Endothelial cell of umbilical vein (primary cell): Measurements from ENCODE around the gene ITPRIPL2. TPM values are rescaled to one million over a fixed set of nuclear protein-coding genes. Genes with fewer than 3 reads are reported as not detected.
A peak's percentile ranks its signal among the peaks of the same experiment; 100 is the strongest.

ENCODE experiments used
- Bru-seq: library from RNA; stranded (reverse); fragments of 400-500 nt; gene quantifications from one replicate; lab custom pipeline; 2021; lab: Mats Ljungman, UMichigan
- BruChase-seq, 2 experiments: library from RNA; stranded (reverse); fragments of 400-500 nt; gene quantifications; one replicate each; lab custom pipeline; 2021; lab: Mats Ljungman, UMichigan
- BruUV-seq: library from RNA; stranded (reverse); fragments of 400-500 nt; replicated peaks from 2 replicates; lab custom pipeline; 2021; lab: Mats Ljungman, UMichigan
- CTCF ChIA-PET: fragments of 300-600, 350-600 bp; sonication (Branson Sonifier 250); formaldehyde crosslinking; loops from one replicate; lab custom pipeline; 2021; ENCODE audit warnings: antibody characterized with exemption, inconsistent platforms; lab: Charles Lee
- POLR2A ChIA-PET: fragments of 300-600, 350-600 bp; sonication (Branson Sonifier 250); formaldehyde crosslinking; loops from one replicate; lab custom pipeline; 2021; ENCODE audit warnings: antibody characterized with exemption, inconsistent platforms; lab: Charles Lee
- DNase-seq: peaks from one replicate; pipeline ENCODE4 v3.0.0-alpha.2; 2011; ENCODE audit warnings: low read depth, low spot score
- FAIRE-seq: peaks from 2 replicates; lab custom pipeline; 2011; peaks lifted over from hg19 to GRCh38; lab: Jason Lieb, UNC
- H2AFZ ChIP-seq: 2 replicates; pipeline ENCODE4 v1.6.0; 2012; ENCODE audit warnings: low read depth, low read length, control low read depth, inconsistent platforms
- H3K27ac ChIP-seq: 2 replicates; pipeline ENCODE4 v1.5.1; 2011; ENCODE audit warnings: low read depth, mild to moderate bottlenecking, control low read depth, low read length, moderate library complexity; ENCODE audit not compliant: insufficient read depth
- H3K27me3 ChIP-seq, 2 experiments: 2 replicates each; pipeline versions ENCODE4 v1.6.0 to v1.6.1; 2011; ENCODE audit warnings: low read length in 2 of 2, mixed read lengths in 1 of 2; ENCODE audit not compliant: control insufficient read depth in 2 of 2, insufficient read depth in 2 of 2
- H3K36me3 ChIP-seq, 2 experiments: 2 replicates in 1 of 2; 3 replicates in 1 of 2; pipeline ENCODE4 v1.5.1; 2011; ENCODE audit warnings: low read length in 2 of 2, mild to moderate bottlenecking in 1 of 2, moderate library complexity in 1 of 2; ENCODE audit not compliant: control insufficient read depth in 2 of 2, insufficient read depth in 2 of 2; ENCODE audit errors: extremely low read depth in 1 of 2
- H3K4me1 ChIP-seq: 3 replicates; pipeline ENCODE4 v1.5.1; 2011; ENCODE audit warnings: mild to moderate bottlenecking, low read length; ENCODE audit not compliant: control insufficient read depth, insufficient read depth; ENCODE audit errors: extremely low read depth
- H3K4me2 ChIP-seq: 2 replicates; pipeline ENCODE4 v1.6.1; 2011; ENCODE audit warnings: low read length, control low read depth, mixed read lengths; ENCODE audit not compliant: insufficient read depth
- H3K4me3 ChIP-seq, 3 experiments: fragments of 200-600 bp in 1 of 3; sonication (generic), shearing (Covaris generic) in 1 of 3; replicated peaks in 1 of 3; 2 replicates each; pipeline ENCODE4 v1.5.1; 2011 to 2016; ENCODE audit warnings: control low read depth in 3 of 3, low read length in 3 of 3, mild to moderate bottlenecking in 2 of 3, inconsistent platforms in 1 of 3, low read depth in 1 of 3, moderate library complexity in 1 of 3; ENCODE audit not compliant: insufficient read depth in 1 of 3
- H3K79me2 ChIP-seq: 2 replicates; pipeline ENCODE4 v1.6.0; 2012; ENCODE audit warnings: low read length, inconsistent platforms; ENCODE audit not compliant: control insufficient read depth, insufficient read depth
- H3K9ac ChIP-seq: replicated peaks from 2 replicates; pipeline ENCODE3; 2011; ENCODE audit warnings: low read length, control low read depth; ENCODE audit not compliant: insufficient read depth; ENCODE audit errors: extremely low read depth
- H3K9me1 ChIP-seq: replicated peaks from 3 replicates; pipeline ENCODE4 v1.6.0; 2011; ENCODE audit warnings: mild to moderate bottlenecking, low read length; ENCODE audit not compliant: control insufficient read depth, insufficient read depth; ENCODE audit errors: extremely low read depth
- H3K9me3 ChIP-seq: replicated peaks from 2 replicates; pipeline ENCODE4 v1.5.1; 2012; ENCODE audit warnings: low read length, inconsistent platforms; ENCODE audit not compliant: control insufficient read depth, insufficient read depth
- H4K20me1 ChIP-seq: replicated peaks from 2 replicates; pipeline ENCODE3; 2011; ENCODE audit warnings: mild to moderate bottlenecking, low read length; ENCODE audit not compliant: control insufficient read depth, insufficient read depth; ENCODE audit errors: extremely low read depth
- EZH2 ChIP-seq: IDR thresholded peaks from 2 replicates; pipeline ENCODE4 v1.6.1; 2012; ENCODE audit warnings: borderline replicate concordance, low read depth, mild to moderate bottlenecking, moderate library complexity, low read length, inconsistent platforms; ENCODE audit not compliant: severe bottlenecking
- FOS ChIP-seq: IDR thresholded peaks from 2 replicates; pipeline ENCODE4 v1.6.1; 2011; ENCODE audit warnings: mild to moderate bottlenecking, low read length, moderate library complexity, borderline replicate concordance; ENCODE audit not compliant: insufficient read depth
- GATA2 ChIP-seq: IDR thresholded peaks from 2 replicates; pipeline ENCODE4 v1.7.0; 2011; ENCODE audit warnings: low read depth, mild to moderate bottlenecking, moderate library complexity, mixed read lengths, low read length; ENCODE audit not compliant: insufficient read length, insufficient read depth
- JUN ChIP-seq: IDR thresholded peaks from 2 replicates; pipeline ENCODE4 v1.6.1; 2011; ENCODE audit warnings: borderline replicate concordance, low read depth; ENCODE audit not compliant: insufficient read length, insufficient read depth
- MYC ChIP-seq: IDR thresholded peaks from one replicate; pipeline ENCODE4 v1.6.1; 2011; ENCODE audit warnings: mild to moderate bottlenecking, low read depth, low read length
- POLR2A ChIP-seq: IDR thresholded peaks from 2 replicates; pipeline ENCODE4 v1.6.1; 2012; ENCODE audit warnings: low read depth, mild to moderate bottlenecking, control low read depth, low read length
- POLR2AphosphoS5 ChIP-seq: IDR thresholded peaks from 2 replicates; pipeline ENCODE4 v1.6.1; 2012; ENCODE audit warnings: low read depth, mild to moderate bottlenecking, control low read depth, low read length, moderate library complexity; ENCODE audit not compliant: insufficient read depth
- dilution Hi-C: fragments of 300-500 bp; cut with MboI; formaldehyde crosslinking; loops from one replicate; pipeline ENCODE4 v1.15.0; 2019; ENCODE audit warnings: low sequenced_read_pairs; ENCODE audit not compliant: extremely low pct_ligation_motif_present
- intact Hi-C: fragments of 100-400 bp; cut with micrococcal nuclease; formaldehyde crosslinking; loops from one replicate; pipeline ENCODE4 v1.10.0; 2022
- long read RNA-seq: library from polyadenylated mRNA; stranded (forward); transcript quantifications from one replicate; pipeline ENCODE4 v2.0.0, GENCODE V29; 2021
- polyA minus RNA-seq, 3 experiments: library from RNA; depleted of rRNA, polyadenylated mRNA; stranded (reverse); fragments of >200 nt; gene quantifications; 1 replicate in 1 of 3; 2 replicates in 2 of 3; pipeline ENCODE4 v1.2.3, GENCODE V29; 2011
- polyA plus RNA-seq, 4 experiments: library from polyadenylated mRNA; depleted of rRNA in 3 of 4; stranded (reverse) in 3 of 4; unstranded in 1 of 4; fragments of >200 nt; gene quantifications; 2 replicates each; pipeline versions ENCODE4 v1.2.1 to v1.2.3, GENCODE V29; 2011 to 2012; ENCODE audit warnings: missing spikeins in 1 of 4
- total RNA-seq: library from RNA; stranded (reverse); gene quantifications from 2 replicates; pipeline ENCODE4 v1.2.3, GENCODE V29; 2021
- TF ChIP-seq, protein P1 (sequence below): IDR thresholded peaks from 2 replicates; pipeline ENCODE4 v1.6.1; 2011; ENCODE audit not compliant: insufficient read depth, insufficient read length
- TF ChIP-seq, protein P2 (sequence below), 2 donors: IDR thresholded peaks; 1 replicate in 1 of 2; 2 replicates in 1 of 2; pipeline ENCODE4 v1.5.1; 2011; ENCODE audit warnings: low read length in 2 of 2, mild to moderate bottlenecking in 2 of 2, moderate library complexity in 2 of 2, control low read depth in 1 of 2, inconsistent platforms in 1 of 2, low read depth in 1 of 2; ENCODE audit not compliant: insufficient read depth in 1 of 2; ENCODE audit errors: extremely low read depth in 1 of 2

Gene ITPRIPL2
- total RNA-seq (40.8 and 43.2 TPM in 2 replicates), polyA plus RNA-seq (10.9 and 12.0 TPM in 2 replicates), polyA minus RNA-seq (18.0 and 20.2 TPM in 2 replicates), Bru-seq, nascent RNA (percentile 93 among the genes with signal in this experiment), BruChase-seq, experiment 1, labeled RNA remaining after a 6-hour chase (percentile 97 among the genes with signal in this experiment), BruChase-seq, experiment 2, labeled RNA remaining after a 2-hour chase (percentile 99 among the genes with signal in this experiment)
- polyA plus RNA-seq (2011; cell fraction: cytosol; rRNA removed), result 7.2 and 8.5 TPM in 2 replicates
- polyA plus RNA-seq (2011; cell fraction: nucleus; rRNA removed), result 9.0 and 10.3 TPM in 2 replicates
- polyA plus RNA-seq (2012), result 11.4 and 11.9 TPM in 2 replicates
- 34.2 TPM for polyA minus RNA-seq (2011; cell fraction: cytosol; rRNA and poly(A)+ RNA removed)
- polyA minus RNA-seq (2011; cell fraction: nucleus; rRNA and poly(A)+ RNA removed), result 15.6 and 27.4 TPM in 2 replicates
- long read RNA-seq, full-length matches to known transcripts, result 20 of 20 reads
- long read RNA-seq, partial matches to known transcripts, result 0 of 20 reads
- long read RNA-seq, other reads (novel, unspliced or antisense), result 0 of 20 reads

DNA sequence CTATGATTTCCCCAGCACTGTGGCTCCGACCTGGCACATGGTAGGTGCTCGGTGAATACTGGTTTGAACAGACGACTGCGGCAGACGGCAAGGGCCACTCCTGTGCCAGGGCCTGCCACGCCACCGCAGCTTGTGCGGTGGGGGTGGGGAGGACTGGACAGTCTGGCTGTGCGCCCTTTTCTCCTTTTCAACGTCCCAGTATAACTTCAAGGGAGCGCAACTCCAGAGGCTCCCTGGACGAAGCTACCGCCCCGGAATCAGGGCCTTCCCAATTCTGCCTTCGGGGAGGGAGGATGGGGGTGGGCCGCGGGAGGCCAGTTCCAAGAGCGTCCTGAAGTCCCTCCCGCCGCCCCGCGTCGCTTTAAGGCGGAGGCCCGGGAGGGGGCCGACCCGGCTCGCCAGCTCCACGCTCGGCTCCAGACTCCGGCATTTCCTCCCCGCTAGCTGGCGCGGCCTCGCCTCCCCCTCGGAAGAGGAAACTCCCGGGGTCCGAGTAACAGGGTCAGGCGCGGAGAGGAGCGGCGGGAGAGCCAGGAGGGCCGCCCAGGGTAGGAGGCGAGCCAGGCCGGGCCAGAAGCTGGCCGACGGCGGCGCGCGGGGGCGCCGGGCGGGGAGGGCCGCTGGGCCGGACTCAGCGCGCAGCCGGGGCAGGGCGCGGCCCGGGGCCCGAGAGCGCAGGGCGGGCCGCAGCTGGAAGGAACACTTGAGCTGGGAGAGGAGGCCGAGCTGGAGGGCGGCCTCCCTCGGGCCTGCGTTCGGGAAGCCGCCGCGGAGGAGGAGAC, at the start of gene ITPRIPL2:
Gene ITPRIPL2 (plus strand): TSS at position 388 of the 782 bp plus-strand sequence. CDS start 498 bp downstream, outside the sequence.
- POLR2A ChIA-PET, result interaction anchor here (0.6 to 2.1 kb wide), 4 partner anchors 19 to 27 kb away, joined by 3 to 15 read pairs (median 4); no protein-coding TSS in a partner anchor
- dilution Hi-C loops (loop anchor here (25.0 kb wide), 1 partner anchor 326 kb away; the partner anchor contains the start of gene RPS15A), intact Hi-C loops (loop anchor here (1.0 to 10.0 kb wide), 6 partner anchors 21 to 309 kb away; partner anchors contain the start of gene ARL6IP1)
- Histone ChIP-seq H4K20me1 (no peaks in the 10 kb centered on the region), H3K9ac (peak within 1 kb of the TSS; percentile 88), H2AFZ (peak within 1 kb of the TSS; percentile 64), H3K4me2 (peak within 1 kb of the TSS; percentile 72), H3K27ac (peak within 1 kb of the TSS; percentile 89), H3K27me3 (no peaks in the 10 kb centered on the region), H3K4me3 (peak within 1 kb of the TSS; percentile 26 to 66 (median 44)), H3K79me2 (peaks cover 41% of the 10 kb centered on the region), H3K36me3 (peaks cover 4 to 8% of the 10 kb centered on the region in 2 experiments), H3K9me1 (no peaks in the 10 kb centered on the region), H3K9me3 (no peaks in the 10 kb centered on the region), H3K4me1 (peaks cover 38% of the 10 kb centered on the region)
- DNase-seq (peak; percentile 83), FAIRE-seq (peak; percentile 95)
- CTCF ChIA-PET, result interaction anchor here (0.6 to 3.5 kb wide), 10 partner anchors 10 to 312 kb away, joined by 3 to 37 read pairs (median 6); partner anchors contain the start of gene ARL6IP1
- TSS peak; percentile 56 for BruUV-seq
- TF ChIP-seq POLR2AphosphoS5 (peak; percentile 59), MYC (peak; percentile 64), JUN (no peak), POLR2A (peak; percentile 76), EZH2 (no peak), GATA2 (no peak), FOS (no peak)
- TF ChIP-seq, protein P1, sequence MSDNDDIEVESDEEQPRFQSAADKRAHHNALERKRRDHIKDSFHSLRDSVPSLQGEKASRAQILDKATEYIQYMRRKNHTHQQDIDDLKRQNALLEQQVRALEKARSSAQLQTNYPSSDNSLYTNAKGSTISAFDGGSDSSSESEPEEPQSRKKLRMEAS, result no peak
- TF ChIP-seq, protein P2, sequence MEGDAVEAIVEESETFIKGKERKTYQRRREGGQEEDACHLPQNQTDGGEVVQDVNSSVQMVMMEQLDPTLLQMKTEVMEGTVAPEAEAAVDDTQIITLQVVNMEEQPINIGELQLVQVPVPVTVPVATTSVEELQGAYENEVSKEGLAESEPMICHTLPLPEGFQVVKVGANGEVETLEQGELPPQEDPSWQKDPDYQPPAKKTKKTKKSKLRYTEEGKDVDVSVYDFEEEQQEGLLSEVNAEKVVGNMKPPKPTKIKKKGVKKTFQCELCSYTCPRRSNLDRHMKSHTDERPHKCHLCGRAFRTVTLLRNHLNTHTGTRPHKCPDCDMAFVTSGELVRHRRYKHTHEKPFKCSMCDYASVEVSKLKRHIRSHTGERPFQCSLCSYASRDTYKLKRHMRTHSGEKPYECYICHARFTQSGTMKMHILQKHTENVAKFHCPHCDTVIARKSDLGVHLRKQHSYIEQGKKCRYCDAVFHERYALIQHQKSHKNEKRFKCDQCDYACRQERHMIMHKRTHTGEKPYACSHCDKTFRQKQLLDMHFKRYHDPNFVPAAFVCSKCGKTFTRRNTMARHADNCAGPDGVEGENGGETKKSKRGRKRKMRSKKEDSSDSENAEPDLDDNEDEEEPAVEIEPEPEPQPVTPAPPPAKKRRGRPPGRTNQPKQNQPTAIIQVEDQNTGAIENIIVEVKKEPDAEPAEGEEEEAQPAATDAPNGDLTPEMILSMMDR (IDR thresholded peaks at IDR 0.05; ENCODE audit: extremely low read depth in 1 of 2, insufficient read depth in 1 of 2, low read depth in 1 of 2, low read length in 2 of 2), result no peak
